GM12875 (cell line): ENCODE measurements around the gene CLSTN3.

Experiments
- H3K4me3 ChIP-seq: one replicate; pipeline ENCODE4 v1.5.1; 2011; ENCODE audit warnings: low read depth, low read length, control low read depth
- CTCF ChIP-seq: IDR thresholded peaks from 2 replicates; pipeline ENCODE4 v1.5.1; 2011; ENCODE audit warnings: low read depth, mild to moderate bottlenecking, control low read depth, inconsistent platforms, low read length, moderate library complexity, borderline replicate concordance; ENCODE audit not compliant: insufficient read depth

The CLSTN3 gene

GRCh38 chr12:7150841-7151240 lies 20.7 kb downstream of the CLSTN3 start:
- no peak for TF ChIP-seq CTCF
- H3K4me3 ChIP-seq, result no peak overlapping the region

- TF ChIP-seq CTCF, result no peak
- no peak overlapping the region for H3K4me3 ChIP-seq
These were observed 21.4 kb downstream of the CLSTN3 start for GRCh38 chr12:7151532-7151931.

- no peak overlapping the region for H3K4me3 ChIP-seq
- TF ChIP-seq CTCF, result no peak
These were observed 22.6 kb downstream of the CLSTN3 start for GRCh38 chr12:7152818-7153217.

- TF ChIP-seq CTCF, result no peak
- H3K4me3 ChIP-seq, result no peak overlapping the region
These were observed 23.9 kb downstream of the CLSTN3 start for GRCh38 chr12:7154042-7154441.

GRCh38 chr12:7154901-7155470 lies 24.8 kb downstream of the CLSTN3 start:
- no peak overlapping the region for H3K4me3 ChIP-seq
- no peak for TF ChIP-seq CTCF

GRCh38 chr12:7155471-7156034 lies 25.4 kb downstream of the CLSTN3 start:
- TF ChIP-seq CTCF, result no peak
- no peak overlapping the region for H3K4me3 ChIP-seq
